HepG2 (cell line): Measurements from ENCODE around the gene ARIH2. TPM values are rescaled to one million over a fixed set of nuclear protein-coding genes. Genes with fewer than 3 reads are reported as not detected.

Experiments used
- DNMT3B ChIP-seq: conservative IDR thresholded peaks from 2 replicates; pipeline ENCODE4 v1.6.1; 2016; ENCODE audit warnings: missing biosample characterization, control low read depth
- GATAD1 ChIP-seq: IDR thresholded peaks from 2 replicates; pipeline ENCODE4 v1.6.1; 2016; ENCODE audit warnings: missing genetic modification reagents, missing compliant biosample characterization
- NR2C2 ChIP-seq: sonication (generic); formaldehyde crosslinking; IDR thresholded peaks from 2 replicates; pipeline ENCODE4 v1.4.0; 2020; ENCODE audit warnings: missing genetic modification reagents, mild to moderate bottlenecking, moderate library complexity, borderline replicate concordance
- PAWR ChIP-seq: sonication (generic); formaldehyde crosslinking; IDR thresholded peaks from 2 replicates; pipeline ENCODE4 v1.4.0; 2020; ENCODE audit warnings: missing genetic modification reagents, mild to moderate bottlenecking, borderline replicate concordance
- SIX4 ChIP-seq: sonication (generic); formaldehyde crosslinking; IDR thresholded peaks from 2 replicates; pipeline ENCODE4 v1.4.0; 2020; ENCODE audit warnings: missing genetic modification reagents
- SP140L ChIP-seq: sonication (generic); formaldehyde crosslinking; IDR thresholded peaks from 2 replicates; pipeline ENCODE4 v1.4.0; 2020; ENCODE audit warnings: missing genetic modification reagents, borderline replicate concordance
- TOPORS ChIP-seq: sonication (generic); formaldehyde crosslinking; IDR thresholded peaks from 2 replicates; pipeline ENCODE4 v1.8.0; 2023; ENCODE audit warnings: mild to moderate bottlenecking, missing genetic modification reagents
- YEATS4 ChIP-seq: sonication (generic); formaldehyde crosslinking; IDR thresholded peaks from 2 replicates; pipeline ENCODE4 v1.4.0; 2020; ENCODE audit warnings: missing genetic modification reagents, borderline replicate concordance
- ZMYM4 ChIP-seq: sonication (generic); formaldehyde crosslinking; IDR thresholded peaks from 2 replicates; pipeline ENCODE4 v1.8.1; 2023; ENCODE audit warnings: mild to moderate bottlenecking, missing genetic modification reagents
- ZNF329 ChIP-seq: sonication (generic); formaldehyde crosslinking; IDR thresholded peaks from 2 replicates; pipeline ENCODE4 v1.9.0; 2021; ENCODE audit warnings: low read depth, mild to moderate bottlenecking, missing genetic modification reagents
- ZNF563 ChIP-seq: sonication (generic); formaldehyde crosslinking; IDR thresholded peaks from 2 replicates; pipeline ENCODE4 v1.8.0; 2022; ENCODE audit warnings: mild to moderate bottlenecking, moderate library complexity, missing genetic modification reagents
- ZNF891 ChIP-seq: sonication (generic); formaldehyde crosslinking; IDR thresholded peaks from 2 replicates; pipeline ENCODE4 v1.5.0; 2020; ENCODE audit warnings: mild to moderate bottlenecking, missing genetic modification reagents
- polyA plus RNA-seq, 8 experiments: library from polyadenylated mRNA; depleted of rRNA in 3 of 8; stranded (reverse) in 7 of 8; unstranded in 1 of 8; fragments of >200 nt; fragmentation: Illumina TruSeq in 4 of 8; extraction: Trizol in 4 of 8; gene quantifications; 2 replicates each; pipeline versions ENCODE4 v1.2.1 to v1.2.3, GENCODE V29; 2011 to 2016; ENCODE audit warnings: low read depth in 4 of 8, missing spikeins in 1 of 8, mixed read lengths in 1 of 8; ENCODE audit not compliant: insufficient read depth in 1 of 8
- total RNA-seq, 5 experiments: library from RNA; depleted of rRNA; stranded (reverse); fragments of >200 nt; fragmentation: Illumina TruSeq; extraction: Trizol; gene quantifications; 2 replicates each; pipeline ENCODE4 v1.2.3, GENCODE V29; 2016; ENCODE audit warnings: low read depth in 1 of 5
- TF ChIP-seq, protein P1 (sequence below): sonication (generic); formaldehyde crosslinking; IDR thresholded peaks from 2 replicates; pipeline ENCODE4 v1.4.0; 2020; ENCODE audit warnings: missing genetic modification reagents
- TF ChIP-seq, protein P2 (sequence below): sonication (generic); formaldehyde crosslinking; IDR thresholded peaks from 2 replicates; pipeline ENCODE4 v1.4.0; 2020; ENCODE audit warnings: missing genetic modification reagents
- TF ChIP-seq, protein P3 (sequence below): sonication (generic); formaldehyde crosslinking; IDR thresholded peaks from 2 replicates; pipeline ENCODE4 v1.5.0; 2020; ENCODE audit warnings: missing genetic modification reagents
- TF ChIP-seq, protein P4 (sequence below): sonication (generic); formaldehyde crosslinking; IDR thresholded peaks from 2 replicates; pipeline ENCODE4 v1.4.0; 2020; ENCODE audit warnings: missing genetic modification reagents

Gene ARIH2
- total and polyA plus RNA-seq, 2 of the 13 experiments (the other 11 are each of a cell fraction or from before 2014, with no cell fraction given): 64.8 to 83.3 TPM

DNA sequence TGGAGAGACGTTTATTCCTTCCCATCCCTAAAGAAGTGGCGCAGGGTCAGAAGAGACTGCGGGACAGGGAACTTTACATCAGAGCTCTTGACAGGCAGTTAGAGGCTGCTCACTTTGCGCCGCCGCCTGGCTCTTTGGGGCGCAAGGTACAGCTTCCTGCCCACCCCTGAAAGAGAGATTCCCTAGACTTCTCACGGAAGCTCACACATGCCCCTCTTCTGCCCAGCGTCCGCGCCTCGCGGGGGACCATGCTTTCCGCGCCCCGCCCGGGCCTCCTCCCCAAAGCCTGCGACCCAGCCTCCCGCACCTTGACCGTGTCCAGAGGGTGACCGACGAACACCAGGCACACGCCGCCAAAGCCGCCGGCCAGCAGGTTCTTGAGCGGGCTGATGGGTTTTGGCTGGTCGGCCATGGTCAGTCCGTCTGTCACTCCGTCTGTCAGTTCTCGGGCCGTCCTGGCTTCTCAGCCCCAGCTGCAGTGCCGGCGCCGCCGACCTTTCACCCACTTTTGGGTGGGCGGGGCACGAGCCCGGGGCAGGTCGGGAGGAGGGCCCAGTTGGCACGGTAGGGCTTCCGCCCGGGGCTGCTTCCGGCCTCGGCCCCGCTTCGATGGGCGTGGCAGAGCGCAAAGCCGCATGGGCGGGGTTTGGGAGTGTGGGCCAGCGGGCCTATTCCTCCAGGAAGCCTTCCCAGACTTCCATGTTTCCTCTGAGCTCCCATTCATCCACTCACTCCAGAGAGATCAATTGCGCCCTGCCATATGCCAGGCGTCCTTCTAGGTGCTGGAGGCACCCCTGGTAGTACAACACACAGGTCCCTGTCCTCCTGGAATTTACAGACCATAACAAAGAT lies 20.0 kb upstream of the ARIH2 start, which contains the start of gene SLC25A20 (continued):
- TF ChIP-seq, protein P1, sequence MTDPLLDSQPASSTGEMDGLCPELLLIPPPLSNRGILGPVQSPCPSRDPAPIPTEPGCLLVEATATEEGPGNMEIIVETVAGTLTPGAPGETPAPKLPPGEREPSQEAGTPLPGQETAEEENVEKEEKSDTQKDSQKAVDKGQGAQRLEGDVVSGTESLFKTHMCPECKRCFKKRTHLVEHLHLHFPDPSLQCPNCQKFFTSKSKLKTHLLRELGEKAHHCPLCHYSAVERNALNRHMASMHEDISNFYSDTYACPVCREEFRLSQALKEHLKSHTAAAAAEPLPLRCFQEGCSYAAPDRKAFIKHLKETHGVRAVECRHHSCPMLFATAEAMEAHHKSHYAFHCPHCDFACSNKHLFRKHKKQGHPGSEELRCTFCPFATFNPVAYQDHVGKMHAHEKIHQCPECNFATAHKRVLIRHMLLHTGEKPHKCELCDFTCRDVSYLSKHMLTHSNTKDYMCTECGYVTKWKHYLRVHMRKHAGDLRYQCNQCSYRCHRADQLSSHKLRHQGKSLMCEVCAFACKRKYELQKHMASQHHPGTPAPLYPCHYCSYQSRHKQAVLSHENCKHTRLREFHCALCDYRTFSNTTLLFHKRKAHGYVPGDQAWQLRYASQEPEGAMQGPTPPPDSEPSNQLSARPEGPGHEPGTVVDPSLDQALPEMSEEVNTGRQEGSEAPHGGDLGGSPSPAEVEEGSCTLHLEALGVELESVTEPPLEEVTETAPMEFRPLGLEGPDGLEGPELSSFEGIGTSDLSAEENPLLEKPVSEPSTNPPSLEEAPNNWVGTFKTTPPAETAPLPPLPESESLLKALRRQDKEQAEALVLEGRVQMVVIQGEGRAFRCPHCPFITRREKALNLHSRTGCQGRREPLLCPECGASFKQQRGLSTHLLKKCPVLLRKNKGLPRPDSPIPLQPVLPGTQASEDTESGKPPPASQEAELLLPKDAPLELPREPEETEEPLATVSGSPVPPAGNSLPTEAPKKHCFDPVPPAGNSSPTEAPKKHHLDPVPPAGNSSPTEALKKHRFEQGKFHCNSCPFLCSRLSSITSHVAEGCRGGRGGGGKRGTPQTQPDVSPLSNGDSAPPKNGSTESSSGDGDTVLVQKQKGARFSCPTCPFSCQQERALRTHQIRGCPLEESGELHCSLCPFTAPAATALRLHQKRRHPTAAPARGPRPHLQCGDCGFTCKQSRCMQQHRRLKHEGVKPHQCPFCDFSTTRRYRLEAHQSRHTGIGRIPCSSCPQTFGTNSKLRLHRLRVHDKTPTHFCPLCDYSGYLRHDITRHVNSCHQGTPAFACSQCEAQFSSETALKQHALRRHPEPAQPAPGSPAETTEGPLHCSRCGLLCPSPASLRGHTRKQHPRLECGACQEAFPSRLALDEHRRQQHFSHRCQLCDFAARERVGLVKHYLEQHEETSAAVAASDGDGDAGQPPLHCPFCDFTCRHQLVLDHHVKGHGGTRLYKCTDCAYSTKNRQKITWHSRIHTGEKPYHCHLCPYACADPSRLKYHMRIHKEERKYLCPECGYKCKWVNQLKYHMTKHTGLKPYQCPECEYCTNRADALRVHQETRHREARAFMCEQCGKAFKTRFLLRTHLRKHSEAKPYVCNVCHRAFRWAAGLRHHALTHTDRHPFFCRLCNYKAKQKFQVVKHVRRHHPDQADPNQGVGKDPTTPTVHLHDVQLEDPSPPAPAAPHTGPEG: 0 out of 2 replicates have a peak, but pooled peaks have one; percentile 54
- no peak for TF ChIP-seq DNMT3B (CRISPR knock-in tag)
- TF ChIP-seq, protein P2, sequence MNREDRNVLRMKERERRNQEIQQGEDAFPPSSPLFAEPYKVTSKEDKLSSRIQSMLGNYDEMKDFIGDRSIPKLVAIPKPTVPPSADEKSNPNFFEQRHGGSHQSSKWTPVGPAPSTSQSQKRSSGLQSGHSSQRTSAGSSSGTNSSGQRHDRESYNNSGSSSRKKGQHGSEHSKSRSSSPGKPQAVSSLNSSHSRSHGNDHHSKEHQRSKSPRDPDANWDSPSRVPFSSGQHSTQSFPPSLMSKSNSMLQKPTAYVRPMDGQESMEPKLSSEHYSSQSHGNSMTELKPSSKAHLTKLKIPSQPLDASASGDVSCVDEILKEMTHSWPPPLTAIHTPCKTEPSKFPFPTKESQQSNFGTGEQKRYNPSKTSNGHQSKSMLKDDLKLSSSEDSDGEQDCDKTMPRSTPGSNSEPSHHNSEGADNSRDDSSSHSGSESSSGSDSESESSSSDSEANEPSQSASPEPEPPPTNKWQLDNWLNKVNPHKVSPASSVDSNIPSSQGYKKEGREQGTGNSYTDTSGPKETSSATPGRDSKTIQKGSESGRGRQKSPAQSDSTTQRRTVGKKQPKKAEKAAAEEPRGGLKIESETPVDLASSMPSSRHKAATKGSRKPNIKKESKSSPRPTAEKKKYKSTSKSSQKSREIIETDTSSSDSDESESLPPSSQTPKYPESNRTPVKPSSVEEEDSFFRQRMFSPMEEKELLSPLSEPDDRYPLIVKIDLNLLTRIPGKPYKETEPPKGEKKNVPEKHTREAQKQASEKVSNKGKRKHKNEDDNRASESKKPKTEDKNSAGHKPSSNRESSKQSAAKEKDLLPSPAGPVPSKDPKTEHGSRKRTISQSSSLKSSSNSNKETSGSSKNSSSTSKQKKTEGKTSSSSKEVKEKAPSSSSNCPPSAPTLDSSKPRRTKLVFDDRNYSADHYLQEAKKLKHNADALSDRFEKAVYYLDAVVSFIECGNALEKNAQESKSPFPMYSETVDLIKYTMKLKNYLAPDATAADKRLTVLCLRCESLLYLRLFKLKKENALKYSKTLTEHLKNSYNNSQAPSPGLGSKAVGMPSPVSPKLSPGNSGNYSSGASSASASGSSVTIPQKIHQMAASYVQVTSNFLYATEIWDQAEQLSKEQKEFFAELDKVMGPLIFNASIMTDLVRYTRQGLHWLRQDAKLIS (CRISPR knock-in tag): no peak
- TF ChIP-seq SIX4 (CRISPR knock-in tag): 0 out of 2 replicates have a peak, but pooled peaks have one; percentile 27
- peak; percentile 66; the same call in 1 of the 2 replicates for TF ChIP-seq GATAD1
- no peak for TF ChIP-seq SP140L (CRISPR knock-in tag)
- no peak for TF ChIP-seq ZNF329
- TF ChIP-seq, protein P3, sequence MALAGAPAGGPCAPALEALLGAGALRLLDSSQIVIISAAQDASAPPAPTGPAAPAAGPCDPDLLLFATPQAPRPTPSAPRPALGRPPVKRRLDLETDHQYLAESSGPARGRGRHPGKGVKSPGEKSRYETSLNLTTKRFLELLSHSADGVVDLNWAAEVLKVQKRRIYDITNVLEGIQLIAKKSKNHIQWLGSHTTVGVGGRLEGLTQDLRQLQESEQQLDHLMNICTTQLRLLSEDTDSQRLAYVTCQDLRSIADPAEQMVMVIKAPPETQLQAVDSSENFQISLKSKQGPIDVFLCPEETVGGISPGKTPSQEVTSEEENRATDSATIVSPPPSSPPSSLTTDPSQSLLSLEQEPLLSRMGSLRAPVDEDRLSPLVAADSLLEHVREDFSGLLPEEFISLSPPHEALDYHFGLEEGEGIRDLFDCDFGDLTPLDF (CRISPR knock-in tag): no peak
- TF ChIP-seq, protein P4, sequence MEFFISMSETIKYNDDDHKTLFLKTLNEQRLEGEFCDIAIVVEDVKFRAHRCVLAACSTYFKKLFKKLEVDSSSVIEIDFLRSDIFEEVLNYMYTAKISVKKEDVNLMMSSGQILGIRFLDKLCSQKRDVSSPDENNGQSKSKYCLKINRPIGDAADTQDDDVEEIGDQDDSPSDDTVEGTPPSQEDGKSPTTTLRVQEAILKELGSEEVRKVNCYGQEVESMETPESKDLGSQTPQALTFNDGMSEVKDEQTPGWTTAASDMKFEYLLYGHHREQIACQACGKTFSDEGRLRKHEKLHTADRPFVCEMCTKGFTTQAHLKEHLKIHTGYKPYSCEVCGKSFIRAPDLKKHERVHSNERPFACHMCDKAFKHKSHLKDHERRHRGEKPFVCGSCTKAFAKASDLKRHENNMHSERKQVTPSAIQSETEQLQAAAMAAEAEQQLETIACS: no peak
- TF ChIP-seq TOPORS: no peak
- peak; percentile 40; the same call in 1 of the 2 replicates for TF ChIP-seq ZNF563 (CRISPR knock-in tag)
- TF ChIP-seq PAWR (CRISPR knock-in tag): no peak; the same call in 1 of the 2 replicates
- peak; percentile 77; the same call in 1 of the 2 replicates for TF ChIP-seq YEATS4 (CRISPR knock-in tag)
- TF ChIP-seq ZNF891 (CRISPR knock-in tag): no peak
- TF ChIP-seq ZMYM4 (CRISPR knock-in tag): peak; percentile 76
- TF ChIP-seq NR2C2 (CRISPR knock-in tag): peak; percentile 90
